GM12865 (cell line): Measurements from ENCODE around the gene SLC2A1.

ENCODE experiments used
- DNase-seq: peaks from one replicate; pipeline ENCODE4 v3.0.0; 2010; ENCODE audit warnings: low read depth
- H3K4me3 ChIP-seq: 2 replicates; pipeline ENCODE4 v1.5.1; 2011; ENCODE audit warnings: mild to moderate bottlenecking, low read depth, low read length, control low read depth
- TF ChIP-seq, protein P1 (sequence below): IDR thresholded peaks from 2 replicates; pipeline ENCODE4 v1.5.1; 2011; ENCODE audit warnings: low read length, control low read depth, low read depth, inconsistent platforms; ENCODE audit not compliant: insufficient read depth; ENCODE audit errors: missing control alignments

SLC2A1 gene

DNA sequence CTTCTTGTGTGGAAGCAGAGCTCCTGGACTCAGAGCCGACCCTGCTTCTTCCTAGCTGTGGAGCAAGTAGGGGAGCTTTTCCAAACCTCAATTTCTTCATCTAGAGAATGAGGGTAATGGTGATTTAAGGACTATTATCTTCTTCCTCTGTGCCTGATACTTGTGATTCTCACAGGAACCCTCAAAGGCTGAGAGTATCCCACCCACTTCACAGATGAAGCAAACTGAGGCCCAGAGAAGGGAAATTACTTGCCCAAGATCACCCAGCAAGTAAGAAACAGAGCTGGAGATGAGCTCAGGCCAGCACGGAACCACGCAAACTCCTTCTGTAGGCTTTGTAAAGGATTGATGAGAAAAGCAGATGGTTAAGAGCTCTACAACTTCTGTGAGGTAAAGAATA, 15.1 kb upstream of the SLC2A1 start:
- TF ChIP-seq, protein P1, sequence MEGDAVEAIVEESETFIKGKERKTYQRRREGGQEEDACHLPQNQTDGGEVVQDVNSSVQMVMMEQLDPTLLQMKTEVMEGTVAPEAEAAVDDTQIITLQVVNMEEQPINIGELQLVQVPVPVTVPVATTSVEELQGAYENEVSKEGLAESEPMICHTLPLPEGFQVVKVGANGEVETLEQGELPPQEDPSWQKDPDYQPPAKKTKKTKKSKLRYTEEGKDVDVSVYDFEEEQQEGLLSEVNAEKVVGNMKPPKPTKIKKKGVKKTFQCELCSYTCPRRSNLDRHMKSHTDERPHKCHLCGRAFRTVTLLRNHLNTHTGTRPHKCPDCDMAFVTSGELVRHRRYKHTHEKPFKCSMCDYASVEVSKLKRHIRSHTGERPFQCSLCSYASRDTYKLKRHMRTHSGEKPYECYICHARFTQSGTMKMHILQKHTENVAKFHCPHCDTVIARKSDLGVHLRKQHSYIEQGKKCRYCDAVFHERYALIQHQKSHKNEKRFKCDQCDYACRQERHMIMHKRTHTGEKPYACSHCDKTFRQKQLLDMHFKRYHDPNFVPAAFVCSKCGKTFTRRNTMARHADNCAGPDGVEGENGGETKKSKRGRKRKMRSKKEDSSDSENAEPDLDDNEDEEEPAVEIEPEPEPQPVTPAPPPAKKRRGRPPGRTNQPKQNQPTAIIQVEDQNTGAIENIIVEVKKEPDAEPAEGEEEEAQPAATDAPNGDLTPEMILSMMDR: no peak
- H3K4me3 ChIP-seq: no peak overlapping the region
- DNase-seq: no peak

DNA sequence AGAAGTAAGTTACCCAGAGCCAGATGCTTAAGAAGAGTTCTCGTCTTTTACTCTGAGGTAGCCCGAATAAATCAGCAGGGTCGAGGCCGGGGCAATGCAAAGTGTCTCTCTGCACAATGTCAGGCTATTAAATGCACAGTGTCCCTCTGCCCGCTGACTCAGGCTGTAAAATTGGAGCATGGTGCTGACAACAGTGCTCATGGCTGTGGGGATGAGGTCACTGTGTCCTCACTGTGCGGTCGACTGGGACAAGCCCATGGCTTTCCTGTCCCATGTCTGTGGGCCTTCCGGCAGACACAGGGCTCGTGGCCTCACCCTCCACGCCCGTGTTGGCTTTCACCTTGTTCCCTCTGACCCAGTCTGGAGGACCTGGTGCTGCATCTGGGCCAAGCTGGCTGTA, 14.6 kb upstream of the SLC2A1 start:
- H3K4me3 ChIP-seq: no peak overlapping the region
- no peak for DNase-seq
- TF ChIP-seq, protein P1: no peak

DNA sequence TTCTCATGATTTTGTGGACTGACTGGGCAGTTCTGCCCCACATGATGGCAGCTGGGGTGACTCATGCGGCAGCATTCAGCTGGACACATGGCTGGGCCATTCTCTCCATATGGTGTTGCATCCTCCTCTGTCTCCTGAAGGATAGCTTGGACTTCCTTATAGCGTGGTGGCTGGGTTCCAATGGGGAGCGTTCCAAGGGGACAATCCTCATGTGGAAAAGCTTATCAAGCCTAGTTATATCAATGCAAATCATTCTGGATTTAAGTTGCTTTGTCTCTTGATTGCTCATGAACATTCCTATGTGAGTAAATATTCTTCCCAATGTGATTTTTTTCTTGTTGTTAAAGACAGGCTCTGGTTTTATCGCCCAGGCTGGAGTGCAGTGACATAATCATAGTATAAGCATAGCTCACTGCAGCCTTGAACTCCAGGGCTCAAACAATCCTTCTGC, 13.2 kb upstream of the SLC2A1 start:
- no peak overlapping the region for H3K4me3 ChIP-seq
- no peak for DNase-seq
- TF ChIP-seq, protein P1: no peak

DNA sequence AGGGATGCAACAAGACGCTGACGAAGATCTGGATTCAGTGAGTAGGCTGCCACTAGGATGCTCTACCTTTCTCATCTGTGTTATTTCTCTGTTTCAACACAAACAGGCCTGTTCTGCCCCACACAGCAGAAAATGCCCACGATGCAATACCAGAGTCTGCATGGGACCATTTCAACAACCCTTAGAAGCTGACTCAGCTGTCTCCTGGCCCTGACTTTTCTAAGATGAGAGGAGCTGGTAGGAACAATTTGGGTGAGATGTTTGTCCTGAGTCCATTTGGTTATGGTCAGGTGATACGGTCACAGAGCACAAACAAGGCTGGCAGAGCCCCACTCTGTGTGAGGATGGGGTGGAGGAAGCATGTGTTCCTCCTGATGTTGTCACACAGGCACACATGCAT, 11.5 kb upstream of the SLC2A1 start:
- TF ChIP-seq, protein P1: no peak
- no peak overlapping the region for H3K4me3 ChIP-seq
- DNase-seq: no peak

DNA sequence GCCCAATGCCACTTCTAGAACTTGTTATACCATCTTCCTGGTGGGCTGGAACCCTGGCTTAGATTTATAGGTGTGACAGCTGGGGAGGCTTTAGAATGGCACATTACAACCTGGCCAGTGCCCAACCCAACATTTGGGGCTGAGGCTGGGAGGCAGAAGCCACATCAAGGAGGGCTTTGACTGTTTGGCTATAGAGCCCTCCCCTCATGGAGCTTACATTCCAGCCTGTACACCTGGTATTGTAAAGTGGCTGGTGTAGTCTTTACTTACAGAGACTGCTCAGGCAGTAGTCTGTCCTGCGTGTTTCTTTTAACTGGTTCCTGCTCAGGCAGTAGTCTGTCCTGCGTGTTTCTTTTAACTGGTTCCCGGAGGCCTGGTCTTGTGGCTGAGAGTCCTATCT, 10.0 kb upstream of the SLC2A1 start:
- TF ChIP-seq, protein P1: no peak
- no peak overlapping the region for H3K4me3 ChIP-seq
- no peak for DNase-seq

DNA sequence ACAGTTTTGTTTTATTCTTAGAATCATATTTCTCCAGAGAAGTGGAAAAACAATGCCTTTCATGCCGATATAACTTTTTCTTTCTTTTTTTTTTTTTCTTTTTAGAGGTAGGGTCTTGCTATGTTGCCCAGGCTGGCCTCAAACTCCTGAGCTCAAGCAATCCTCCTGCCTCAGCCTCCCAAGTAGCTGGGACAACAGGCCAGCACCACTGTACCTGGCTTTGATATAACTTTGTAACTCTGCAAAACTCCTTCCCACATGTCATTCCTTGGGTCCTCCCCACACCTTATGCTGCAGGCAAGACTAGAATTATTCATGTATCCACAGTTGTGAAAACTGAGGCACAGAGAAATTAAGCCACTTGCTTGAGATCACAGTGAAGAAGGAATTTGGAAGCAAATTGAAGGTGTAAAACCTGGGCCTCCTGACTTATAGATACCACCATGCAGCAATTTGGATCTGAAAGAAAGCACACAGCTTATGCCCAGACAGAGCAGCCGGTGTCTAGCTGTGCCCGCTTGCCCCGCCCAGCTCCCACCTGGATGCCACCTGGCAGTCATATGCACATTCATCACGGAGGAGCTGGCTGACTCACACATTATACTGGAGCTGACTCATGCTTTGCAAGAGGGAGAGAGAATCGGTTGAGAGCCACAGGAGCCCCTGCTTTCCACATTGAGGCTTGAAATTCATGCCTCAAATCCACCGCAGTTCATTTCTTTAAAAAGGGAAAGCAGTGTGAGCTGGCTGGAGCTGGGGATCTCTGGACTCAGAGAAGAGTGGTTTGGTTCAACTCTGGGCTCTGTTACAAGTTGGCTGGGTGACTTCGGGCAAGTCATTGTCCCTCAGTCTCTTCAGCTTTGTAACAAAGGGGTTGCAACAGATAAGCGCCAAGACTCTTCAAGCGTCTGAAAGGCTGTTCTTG, 8.3 kb upstream of the SLC2A1 start:
- DNase-seq: no peak
- TF ChIP-seq, protein P1: no peak

More for the DNA sequence above, 8.3 kb upstream of the SLC2A1 start:
- no peak overlapping the region for H3K4me3 ChIP-seq
